ENCODE measurements around the gene HOXA3. TPM values are rescaled to one million over a fixed set of nuclear protein-coding genes. Genes with fewer than 3 reads are reported as not detected.

Gene HOXA3
- total and polyA plus RNA-seq, 10 of the 15 experiments (the other 5 are each of a cell fraction or from before 2014, with no cell fraction given), result 0.05 TPM; not detected in 9

DNA sequence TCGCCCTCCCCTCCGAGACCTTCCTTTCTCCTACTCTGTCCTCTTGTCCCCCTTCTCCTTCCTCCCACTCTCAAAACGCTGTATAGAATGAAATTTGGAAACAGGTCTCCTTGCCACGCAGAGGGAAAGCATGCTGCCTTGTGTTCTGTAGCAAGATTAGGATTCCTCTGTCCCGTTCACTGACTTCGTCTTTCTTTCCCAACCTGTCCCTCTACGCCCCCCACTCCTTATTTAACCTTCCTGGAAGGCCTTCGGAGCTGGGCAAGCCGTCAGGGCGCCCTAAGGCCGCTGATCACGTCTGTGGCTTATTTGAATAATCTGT is 11.6 kb upstream of the HOXA3 start:
- no peaks in the 10 kb centered on the region for H3K4me1 ChIP-seq (ENCODE audit: control insufficient read depth, insufficient read depth, low read length)
- ChIA-PET POLR2A (no interaction called here), CTCF (interaction anchor here (3.8 to 4.6 kb wide), 2 partner anchors 307 to 475 kb away, joined by 48 to 49 read pairs; no protein-coding TSS in a partner anchor), RAD21 (ENCODE audit: unreplicated experiment) (interaction anchor here (0.7 to 3.8 kb wide), 2 partner anchors 482 to 656 kb away, joined by 3 to 46 read pairs; no protein-coding TSS in a partner anchor), SMC1A (ENCODE audit: uncharacterized antibody, unreplicated experiment) (no interaction called here)
- BruUV-seq (replicated peaks), result no TSS peak
- 10% methylated on average over 12 of the region's 12 CpGs for WGBS (ENCODE audit: insufficient coverage, insufficient replicate concordance, low lambda C conversion rate, missing lambda C conversion rate)
- in situ Hi-C loops (cut with MboI), result loop anchor here (25.0 kb wide), 1 partner anchor 1077 kb away; no protein-coding TSS in a partner anchor
- no peak overlapping the region for H3K4me2 ChIP-seq (ENCODE audit: control insufficient read depth, insufficient read depth)
- peaks cover 19 to 44% of the 10 kb centered on the region in 2 experiments for H3K27me3 ChIP-seq (replicated peaks in 1 of 2; ENCODE audit: control insufficient read depth in 2 of 2, insufficient read depth in 2 of 2, low read length in 1 of 2)
- no peaks in the 10 kb centered on the region for H4K20me1 ChIP-seq (ENCODE audit: control insufficient read depth, insufficient read depth)
- no peaks in the 10 kb centered on the region for H3K79me2 ChIP-seq (ENCODE audit: control insufficient read depth, insufficient read depth, low read length)
- intact Hi-C loops (cut with micrococcal nuclease; ENCODE audit: unreplicated experiment), result loop anchor here (5.0 kb wide), 2 partner anchors 307 to 1272 kb away; no protein-coding TSS in a partner anchor
- no peak overlapping the region for H3K4me3 ChIP-seq
- H3K27ac ChIP-seq (ENCODE audit: control insufficient read depth, insufficient read depth), result no peak overlapping the region
- ATAC-seq (no peak), FAIRE-seq (no peak), DNase-seq (ENCODE audit: low read depth, low spot score) (no peak)
- H3K9ac ChIP-seq (ENCODE audit: control insufficient read depth, insufficient read depth, low read length), result no peak overlapping the region
- TF ChIP-seq, protein P1, sequence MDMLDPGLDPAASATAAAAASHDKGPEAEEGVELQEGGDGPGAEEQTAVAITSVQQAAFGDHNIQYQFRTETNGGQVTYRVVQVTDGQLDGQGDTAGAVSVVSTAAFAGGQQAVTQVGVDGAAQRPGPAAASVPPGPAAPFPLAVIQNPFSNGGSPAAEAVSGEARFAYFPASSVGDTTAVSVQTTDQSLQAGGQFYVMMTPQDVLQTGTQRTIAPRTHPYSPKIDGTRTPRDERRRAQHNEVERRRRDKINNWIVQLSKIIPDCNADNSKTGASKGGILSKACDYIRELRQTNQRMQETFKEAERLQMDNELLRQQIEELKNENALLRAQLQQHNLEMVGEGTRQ (IDR thresholded peaks at IDR 0.05; ENCODE audit: borderline replicate concordance, low read depth, low read length), result no peak
- 0 out of 2 replicates have a peak, but pooled peaks have one; percentile 52 for TF ChIP-seq EZH2 (IDR thresholded peaks at IDR 0.05; ENCODE audit: borderline replicate concordance, control insufficient read depth, low read depth, low read length)
- H2AFZ ChIP-seq (ENCODE audit: control insufficient read depth, low read depth, low read length), result no peak overlapping the region
- H3K36me3 ChIP-seq (ENCODE audit: control insufficient read depth in 2 of 2, insufficient read depth in 2 of 2, low read length in 1 of 2), result no peaks in the 10 kb centered on the region
- peaks cover 2% of the 10 kb centered on the region; the same call in 1 of the 3 replicates for H3K9me3 ChIP-seq (replicated peaks; ENCODE audit: control insufficient read depth, insufficient read depth, low read length)

DNA sequence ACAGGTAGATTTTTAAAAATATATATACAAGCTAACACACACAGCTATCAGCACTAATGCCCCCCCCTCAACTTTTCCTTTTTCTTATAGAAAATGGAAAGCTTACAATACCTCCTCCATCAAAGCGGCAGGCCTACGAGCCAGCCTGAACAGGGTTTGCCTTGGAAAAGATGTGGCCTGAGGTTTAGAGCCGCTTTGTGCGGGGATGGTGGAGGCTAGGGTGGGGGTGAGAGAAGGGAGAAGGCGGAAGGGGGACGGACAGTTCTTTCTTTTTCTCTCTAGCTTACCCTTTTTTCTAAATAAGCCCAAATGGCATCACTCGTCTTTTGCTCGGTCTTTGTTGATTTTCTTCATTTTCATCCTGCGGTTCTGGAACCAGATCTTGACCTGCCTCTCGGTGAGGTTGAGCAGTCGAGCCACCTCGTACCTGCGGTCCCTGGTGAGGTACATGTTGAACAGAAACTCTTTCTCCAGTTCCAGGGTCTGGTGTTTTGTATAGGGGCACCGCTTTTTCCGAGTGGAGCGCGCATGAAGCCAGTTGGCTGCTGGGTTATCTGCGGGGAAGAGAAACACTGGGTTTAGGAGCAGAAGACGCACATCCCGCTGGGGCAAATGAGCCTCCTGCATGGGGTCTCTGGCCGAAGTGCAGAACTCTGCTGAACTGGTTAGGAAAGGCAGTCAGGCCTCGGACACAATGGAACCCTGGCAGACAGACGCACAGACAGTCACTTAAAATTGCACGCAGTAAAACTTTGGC is 11.1 kb upstream of the HOXA3 start:
- WGBS (ENCODE audit: insufficient coverage, insufficient replicate concordance, low lambda C conversion rate, missing lambda C conversion rate), result 53% methylated on average over 23 of the region's 24 CpGs
- no peak for ATAC-seq
- no TSS peak for BruUV-seq (replicated peaks)
- in situ Hi-C loops (cut with MboI) (loop anchor here (25.0 kb wide), 1 partner anchor 1076 kb away; no protein-coding TSS in a partner anchor), intact Hi-C loops (cut with micrococcal nuclease; ENCODE audit: unreplicated experiment) (loop anchor here (5.0 kb wide), 2 partner anchors 306 to 1271 kb away; no protein-coding TSS in a partner anchor)
- Histone ChIP-seq H3K4me3 (no peak overlapping the region), H3K9me3 (replicated peaks; ENCODE audit: control insufficient read depth, insufficient read depth, low read length) (peaks cover 2% of the 10 kb centered on the region; the same call in 1 of the 3 replicates), H2AFZ (ENCODE audit: control insufficient read depth, low read depth, low read length) (no peak overlapping the region), H3K27me3 (replicated peaks in 1 of 2; ENCODE audit: control insufficient read depth in 2 of 2, insufficient read depth in 2 of 2, low read length in 1 of 2) (peaks cover 18 to 43% of the 10 kb centered on the region in 2 experiments), H3K36me3 (ENCODE audit: control insufficient read depth in 2 of 2, insufficient read depth in 2 of 2, low read length in 1 of 2) (no peaks in the 10 kb centered on the region), H3K27ac (ENCODE audit: control insufficient read depth, insufficient read depth) (no peak overlapping the region), H3K4me1 (ENCODE audit: control insufficient read depth, insufficient read depth, low read length) (no peaks in the 10 kb centered on the region), H4K20me1 (ENCODE audit: control insufficient read depth, insufficient read depth) (no peaks in the 10 kb centered on the region), H3K9ac (ENCODE audit: control insufficient read depth, insufficient read depth, low read length) (no peak overlapping the region), H3K79me2 (ENCODE audit: control insufficient read depth, insufficient read depth, low read length) (no peaks in the 10 kb centered on the region), H3K4me2 (ENCODE audit: control insufficient read depth, insufficient read depth) (no peak overlapping the region)
- CTCF ChIA-PET, result interaction anchor here (0.9 to 4.6 kb wide), 6 partner anchors 13 to 794 kb away, joined by 3 to 100 read pairs (median 40); partner anchors contain the start of gene HOXA3
- SMC1A ChIA-PET (ENCODE audit: uncharacterized antibody, unreplicated experiment), result interaction anchor here (0.8 to 1.4 kb wide), 3 partner anchors 13 to 794 kb away, joined by 3 to 5 read pairs (median 5); no protein-coding TSS in a partner anchor
- no peak for FAIRE-seq
- POLR2A ChIA-PET, result no interaction called here
- no peak for DNase-seq (ENCODE audit: low read depth, low spot score)
- RAD21 ChIA-PET (ENCODE audit: unreplicated experiment), result interaction anchor here (0.8 to 3.8 kb wide), 7 partner anchors 304 to 798 kb away, joined by 3 to 46 read pairs (median 3); no protein-coding TSS in a partner anchor
- TF ChIP-seq CHD1 (IDR thresholded peaks at IDR 0.05; ENCODE audit: low read depth, low read length) (no peak), TARDBP (IDR thresholded peaks at IDR 0.05; ENCODE audit: borderline replicate concordance) (no peak), PML (IDR thresholded peaks at IDR 0.05; ENCODE audit: low read length) (no peak), ZBED1 (IDR thresholded peaks at IDR 0.05; ENCODE audit: borderline replicate concordance) (no peak), KDM1A (IDR thresholded peaks at IDR 0.05; ENCODE audit: borderline replicate concordance) (no peak), CREM (IDR thresholded peaks at IDR 0.05; ENCODE audit: low read depth) (no peak), YY1 (IDR thresholded peaks at IDR 0.05; ENCODE audit: low read depth, low read length) (no peak), ZNF622 (IDR thresholded peaks at IDR 0.05) (no peak)
- TF ChIP-seq, protein P2, sequence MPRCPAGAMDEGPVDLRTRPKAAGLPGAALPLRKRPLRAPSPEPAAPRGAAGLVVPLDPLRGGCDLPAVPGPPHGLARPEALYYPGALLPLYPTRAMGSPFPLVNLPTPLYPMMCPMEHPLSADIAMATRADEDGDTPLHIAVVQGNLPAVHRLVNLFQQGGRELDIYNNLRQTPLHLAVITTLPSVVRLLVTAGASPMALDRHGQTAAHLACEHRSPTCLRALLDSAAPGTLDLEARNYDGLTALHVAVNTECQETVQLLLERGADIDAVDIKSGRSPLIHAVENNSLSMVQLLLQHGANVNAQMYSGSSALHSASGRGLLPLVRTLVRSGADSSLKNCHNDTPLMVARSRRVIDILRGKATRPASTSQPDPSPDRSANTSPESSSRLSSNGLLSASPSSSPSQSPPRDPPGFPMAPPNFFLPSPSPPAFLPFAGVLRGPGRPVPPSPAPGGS (IDR thresholded peaks at IDR 0.05; ENCODE audit: borderline replicate concordance, insufficient read depth, low read depth, low read length, poor library complexity, severe bottlenecking), result no peak

Measured in GM12878 (cell line).